K562 (cell line): Measurements from ENCODE around the gene ATRAID. TPM values are rescaled to one million over a fixed set of nuclear protein-coding genes. Genes with fewer than 3 reads are reported as not detected.

Source experiments
- ATAC-seq: fragments of 200-7000 bp; cut with Tn5 transposase; 3 replicates; pipeline ENCODE4 v1.9.1; 2020; ENCODE audit warnings: moderate library complexity
- BruUV-seq: library from RNA; stranded (reverse); fragments of 400-500 nt; replicated peaks from 2 replicates; lab custom pipeline; 2021; lab: Mats Ljungman, UMichigan
- CTCF ChIA-PET: fragments of 300-600 bp; formaldehyde crosslinking; extraction: SDS; loops from one replicate; lab custom pipeline; 2021; ENCODE audit warnings: low intra/inter-chr PET ratio; lab: Yijun Ruan, JAX
- POLR2A ChIA-PET: fragments of 300-600, 350-650 bp; sonication (Branson Sonifier 250); formaldehyde crosslinking; extraction: SDS; loops from one replicate; lab custom pipeline; 2021; ENCODE audit warnings: antibody characterized with exemption, inconsistent platforms; lab: Yijun Ruan, JAX
- DNase-seq, 4 experiments: peaks; one replicate each; pipeline versions ENCODE4 v3.0.0 to v3.0.0-alpha.2; 2011 to 2018; ENCODE audit warnings: low spot score in 3 of 4, mixed read lengths in 3 of 4; ENCODE audit errors: extremely low read depth in 1 of 4
- FAIRE-seq: peaks from 2 replicates; lab custom pipeline; 2011; peaks lifted over from hg19 to GRCh38; lab: Jason Lieb, UNC
- H2AFZ ChIP-seq: 2 replicates; pipeline ENCODE4 v1.6.0; 2011; ENCODE audit warnings: low read depth, low read length, control low read depth, inconsistent platforms
- H3K27ac ChIP-seq: fragments of 200-600 bp; 3 replicates; pipeline ENCODE4 v1.8.0; 2011; ENCODE audit warnings: low read depth, mild to moderate bottlenecking, control low read depth, inconsistent platforms, low read length, moderate library complexity, mixed read lengths; ENCODE audit errors: extremely low read depth
- H3K27me3 ChIP-seq, 2 experiments: fragments of 300-600 bp in 1 of 2; 2 replicates in 1 of 2; 3 replicates in 1 of 2; pipeline versions ENCODE4 v1.6.0 to v1.8.0; 2011; ENCODE audit warnings: inconsistent platforms in 2 of 2, low read length in 2 of 2, mild to moderate bottlenecking in 1 of 2, mixed read lengths in 1 of 2, moderate library complexity in 1 of 2; ENCODE audit not compliant: control insufficient read depth in 2 of 2, insufficient read depth in 2 of 2
- H3K36me3 ChIP-seq: fragments of 300-600 bp; 3 replicates; pipeline ENCODE4 v1.8.0; 2011; ENCODE audit warnings: mild to moderate bottlenecking, low read length, inconsistent platforms; ENCODE audit not compliant: control insufficient read depth, insufficient read depth
- H3K4me1 ChIP-seq, 2 experiments: fragments of 200-600 bp in 1 of 2; replicated peaks in 1 of 2; 2 replicates in 1 of 2; 3 replicates in 1 of 2; pipeline versions ENCODE4 v1.5.1 to v1.8.0; 2011; ENCODE audit warnings: inconsistent platforms in 2 of 2, low read length in 2 of 2, mild to moderate bottlenecking in 1 of 2, mixed read lengths in 1 of 2, moderate library complexity in 1 of 2; ENCODE audit not compliant: control insufficient read depth in 2 of 2, insufficient read depth in 2 of 2
- H3K4me2 ChIP-seq: 2 replicates; pipeline ENCODE4 v1.6.1; 2011; ENCODE audit warnings: low read length, control low read depth, inconsistent platforms, mixed read lengths; ENCODE audit not compliant: insufficient read depth
- H3K4me3 ChIP-seq: fragments of 200-600 bp; sonication (generic), shearing (Covaris generic); 2 replicates; pipeline ENCODE4 v1.5.1; 2016; ENCODE audit warnings: control low read depth, inconsistent platforms
- H3K79me2 ChIP-seq: fragments of 200-600 bp; 3 replicates; pipeline ENCODE4 v1.8.0; 2011; ENCODE audit warnings: low read length, inconsistent platforms; ENCODE audit not compliant: control insufficient read depth, insufficient read depth
- H3K9ac ChIP-seq, 2 experiments: 2 replicates each; pipeline versions ENCODE4 v1.6.0 to v1.6.1; 2011; ENCODE audit warnings: low read depth in 2 of 2, low read length in 2 of 2, control low read depth in 1 of 2, inconsistent platforms in 1 of 2, mild to moderate bottlenecking in 1 of 2, mixed read lengths in 1 of 2; ENCODE audit not compliant: insufficient read depth in 1 of 2
- H3K9me1 ChIP-seq: one replicate; pipeline ENCODE4 v1.6.0; 2011; ENCODE audit warnings: inconsistent platforms, mild to moderate bottlenecking, low read length, moderate library complexity; ENCODE audit not compliant: control insufficient read depth, insufficient read depth
- H3K9me3 ChIP-seq: replicated peaks from 2 replicates; pipeline ENCODE4 v1.5.1; 2011; ENCODE audit warnings: low read depth, low read length, inconsistent platforms; ENCODE audit not compliant: control insufficient read depth, insufficient read depth
- H4K20me1 ChIP-seq: replicated peaks from 2 replicates; pipeline ENCODE4 v1.6.1; 2011; ENCODE audit warnings: low read length, inconsistent platforms, mixed read lengths; ENCODE audit not compliant: control insufficient read depth, insufficient read depth
- FOXA1 ChIP-seq: fragments of 450-650 bp; IDR thresholded peaks from 2 replicates; pipeline ENCODE4 v1.6.1; 2016; ENCODE audit warnings: mild to moderate bottlenecking, borderline replicate concordance
- NR4A1 ChIP-seq, 2 experiments: fragments of 250-450 bp in 1 of 2; fragments of 450-650 bp in 1 of 2; sonication (Bioruptor Pico) in 1 of 2; IDR thresholded peaks; 2 replicates each; pipeline versions ENCODE4 v1.4.0 to v1.6.1; 2016 to 2020; ENCODE audit warnings: mild to moderate bottlenecking in 2 of 2, missing compliant biosample characterization in 1 of 2, missing genetic modification characterization in 1 of 2, moderate library complexity in 1 of 2
- PCBP1 ChIP-seq: fragments of 200-400 bp; formaldehyde crosslinking; IDR thresholded peaks from 2 replicates; pipeline ENCODE4 v1.6.1; 2018; ENCODE audit warnings: mild to moderate bottlenecking, low read depth, low read length; ENCODE audit not compliant: poor library complexity, severe bottlenecking
- WGBS: fragments of 100-300 bp; shearing (Covaris generic); methylation state at CpG from one replicate; pipeline ENCODE4 v1.1.6; 2016; ENCODE audit warnings: low coverage, mixed read lengths; ENCODE audit not compliant: insufficient coverage; ENCODE audit errors: missing lambda C conversion rate; 5-methylcytosine and 5-hydroxymethylcytosine counted together
- in situ Hi-C: fragments of 300-500 bp; cut with MboI; formaldehyde crosslinking; loops from 4 replicates; pipeline ENCODE4 v1.15.0; 2018; ENCODE audit warnings: inconsistent platforms, mixed read lengths
- intact Hi-C: fragments of 100-400 bp; cut with micrococcal nuclease; formaldehyde crosslinking; loops from 2 replicates; pipeline ENCODE4 v1.14.2; 2022
- polyA plus RNA-seq, 8 experiments: library from polyadenylated mRNA; depleted of rRNA in 4 of 8; stranded (reverse) in 5 of 8; unstranded in 3 of 8; fragments of >200 nt; fragmentation: Nextera tagmentation in 2 of 8; fragmentation: Illumina TruSeq in 1 of 8; extraction: Ambion mirVana in 2 of 8; extraction: Trizol in 1 of 8; gene quantifications; 2 replicates each; pipeline versions ENCODE4 v1.2.1 to v1.2.3, GENCODE V29; 2011 to 2014; ENCODE audit warnings: inconsistent platforms in 1 of 8, missing spikeins in 1 of 8
- total RNA-seq, 7 experiments: library from RNA; depleted of rRNA in 6 of 7; stranded (reverse); fragments of >200 nt in 6 of 7; fragmentation: Illumina TruSeq in 2 of 7; extraction: Trizol in 2 of 7; gene quantifications; 2 replicates each; pipeline versions ENCODE4 v1.2.1 to v1.2.3, GENCODE V29; 2011 to 2021; ENCODE audit warnings: low replicate concordance in 1 of 7
- TF ChIP-seq, protein P1 (sequence below), 2 experiments: fragments of 200-800 bp in 1 of 2; sonication (Bioruptor generic) in 1 of 2; sonication (generic) in 1 of 2; formaldehyde crosslinking in 1 of 2; IDR thresholded peaks in 1 of 2; conservative IDR thresholded peaks in 1 of 2; 2 replicates each; pipeline versions ENCODE4 v1.5.0 to v1.6.1; 2016 to 2020; ENCODE audit warnings: missing compliant biosample characterization in 1 of 2, missing genetic modification characterization in 1 of 2, missing genetic modification reagents in 1 of 2

ATRAID gene
- total and polyA plus RNA-seq, 9 of the 15 experiments (the other 6 are each of a cell fraction or from before 2014, with no cell fraction given) = 70.2 to 187 (median 108) TPM

DNA sequence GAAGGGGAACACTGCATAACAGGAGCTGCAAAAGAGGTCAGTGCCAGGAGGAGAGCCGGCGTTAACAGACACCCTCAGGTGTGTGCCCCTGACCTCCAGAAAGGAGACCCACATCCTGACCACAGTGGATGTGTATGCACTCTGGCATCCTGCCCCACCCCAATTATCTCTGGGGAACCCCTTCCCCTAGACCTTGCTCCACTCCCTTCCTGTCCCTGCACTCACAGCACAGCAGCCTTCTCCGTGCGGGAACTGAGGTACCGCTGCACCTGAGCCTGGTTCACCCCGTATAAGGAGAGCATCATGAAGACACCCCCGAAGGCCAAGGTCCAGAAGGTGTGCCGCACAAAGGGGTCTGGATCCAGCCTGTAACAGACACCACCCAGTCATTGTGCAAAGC is 7.3 kb upstream of the ATRAID start:
- DNase-seq = no peak
- Histone ChIP-seq H3K27ac (no peak overlapping the region), H3K79me2 (peaks cover 10% of the 10 kb centered on the region; the same call in 1 of the 3 replicates), H3K36me3 (peaks cover 95% of the 10 kb centered on the region), H3K4me3 (no peak overlapping the region), H3K4me1 (peaks cover 4 to 11% of the 10 kb centered on the region in 2 experiments; a peak in 4 of 5 replicates), H3K27me3 (no peaks in the 10 kb centered on the region), H3K9me1 (no peaks in the 10 kb centered on the region), H3K4me2 (no peak overlapping the region), H3K9ac (no peak overlapping the region), H3K9me3 (no peaks in the 10 kb centered on the region), H4K20me1 (no peaks in the 10 kb centered on the region), H2AFZ (no peak overlapping the region)
- no peak for FAIRE-seq
- POLR2A ChIA-PET = no interaction called here
- CTCF ChIA-PET = no interaction called here
- no peak for ATAC-seq
- TF ChIP-seq, protein P1, sequence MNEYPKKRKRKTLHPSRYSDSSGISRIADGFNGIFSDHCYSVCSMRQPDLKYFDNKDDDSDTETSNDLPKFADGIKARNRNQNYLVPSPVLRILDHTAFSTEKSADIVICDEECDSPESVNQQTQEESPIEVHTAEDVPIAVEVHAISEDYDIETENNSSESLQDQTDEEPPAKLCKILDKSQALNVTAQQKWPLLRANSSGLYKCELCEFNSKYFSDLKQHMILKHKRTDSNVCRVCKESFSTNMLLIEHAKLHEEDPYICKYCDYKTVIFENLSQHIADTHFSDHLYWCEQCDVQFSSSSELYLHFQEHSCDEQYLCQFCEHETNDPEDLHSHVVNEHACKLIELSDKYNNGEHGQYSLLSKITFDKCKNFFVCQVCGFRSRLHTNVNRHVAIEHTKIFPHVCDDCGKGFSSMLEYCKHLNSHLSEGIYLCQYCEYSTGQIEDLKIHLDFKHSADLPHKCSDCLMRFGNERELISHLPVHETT (CRISPR knock-in tag; conservative IDR thresholded peaks at IDR 0.05 in 1 of 2, IDR thresholded peaks at IDR 0.05 in 1 of 2) = no peak
- TF ChIP-seq PCBP1 = no peak
- no peak for TF ChIP-seq FOXA1
- TF ChIP-seq NR4A1 (CRISPR knock-in tag; IDR thresholded peaks at IDR 0.05) = no peak
- TF ChIP-seq NR4A1 (tag; IDR thresholded peaks at IDR 0.05) = no peak
- BruUV-seq = no TSS peak
- WGBS = 96% methylated on average over 8 of the region's 8 CpGs
- intact Hi-C loops = no loop called here
- in situ Hi-C loops = no loop called here
